PC-9 (cell line): ENCODE measurements around the gene LPO.

Source experiments
- CTCF ChIP-seq: fragments of 200-600 bp; sonication (generic); conservative IDR thresholded peaks from 2 replicates; pipeline ENCODE4 v1.6.1; 2017; ENCODE audit warnings: mixed run types, antibody characterized with exemption, mild to moderate bottlenecking, moderate library complexity
- EZH2 ChIP-seq: fragments of 200-600 bp; sonication (generic); IDR thresholded peaks from 2 replicates; pipeline ENCODE4 v1.8.0; 2017; ENCODE audit warnings: antibody characterized with exemption, low read depth

GRCh38 chr17:58312829-58313228 lies 74.4 kb downstream of the LPO start:
- TF ChIP-seq EZH2: no peak
- TF ChIP-seq CTCF: peak; percentile 19; the same call in 1 of the 2 replicates
